GM12872 (cell line): ENCODE measurements around the gene SLC22A5.

Source experiments
- TF ChIP-seq, protein P1 (sequence below): IDR thresholded peaks from 3 replicates; pipeline ENCODE4 v1.5.1; 2011; ENCODE audit warnings: low read depth, mild to moderate bottlenecking, low read length, moderate library complexity; ENCODE audit not compliant: insufficient read depth

SLC22A5 gene

DNA sequence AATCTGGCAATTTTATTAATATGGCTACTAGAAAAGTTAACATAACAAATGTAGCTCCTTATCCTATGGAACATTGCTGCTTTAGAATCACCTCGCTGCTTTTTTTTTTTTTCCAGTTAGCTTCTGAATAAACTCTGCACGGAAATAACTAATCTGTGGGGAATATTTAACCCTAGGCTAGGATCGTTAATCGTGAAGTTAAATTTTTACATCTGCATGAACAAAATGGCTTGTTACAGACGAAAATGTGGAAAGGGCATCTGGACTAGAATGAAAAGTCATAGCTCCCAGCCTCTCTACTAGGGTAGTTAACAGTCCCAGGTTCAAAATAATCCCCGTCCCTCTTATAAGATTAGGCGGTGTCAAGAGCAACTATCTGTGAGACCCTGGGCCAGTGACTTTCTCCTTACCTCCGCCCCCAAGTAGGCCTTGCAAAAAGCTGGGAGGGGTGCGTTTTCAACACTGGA, 470 bp upstream of the SLC22A5 start:
- TF ChIP-seq, protein P1, sequence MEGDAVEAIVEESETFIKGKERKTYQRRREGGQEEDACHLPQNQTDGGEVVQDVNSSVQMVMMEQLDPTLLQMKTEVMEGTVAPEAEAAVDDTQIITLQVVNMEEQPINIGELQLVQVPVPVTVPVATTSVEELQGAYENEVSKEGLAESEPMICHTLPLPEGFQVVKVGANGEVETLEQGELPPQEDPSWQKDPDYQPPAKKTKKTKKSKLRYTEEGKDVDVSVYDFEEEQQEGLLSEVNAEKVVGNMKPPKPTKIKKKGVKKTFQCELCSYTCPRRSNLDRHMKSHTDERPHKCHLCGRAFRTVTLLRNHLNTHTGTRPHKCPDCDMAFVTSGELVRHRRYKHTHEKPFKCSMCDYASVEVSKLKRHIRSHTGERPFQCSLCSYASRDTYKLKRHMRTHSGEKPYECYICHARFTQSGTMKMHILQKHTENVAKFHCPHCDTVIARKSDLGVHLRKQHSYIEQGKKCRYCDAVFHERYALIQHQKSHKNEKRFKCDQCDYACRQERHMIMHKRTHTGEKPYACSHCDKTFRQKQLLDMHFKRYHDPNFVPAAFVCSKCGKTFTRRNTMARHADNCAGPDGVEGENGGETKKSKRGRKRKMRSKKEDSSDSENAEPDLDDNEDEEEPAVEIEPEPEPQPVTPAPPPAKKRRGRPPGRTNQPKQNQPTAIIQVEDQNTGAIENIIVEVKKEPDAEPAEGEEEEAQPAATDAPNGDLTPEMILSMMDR, result no peak

DNA sequence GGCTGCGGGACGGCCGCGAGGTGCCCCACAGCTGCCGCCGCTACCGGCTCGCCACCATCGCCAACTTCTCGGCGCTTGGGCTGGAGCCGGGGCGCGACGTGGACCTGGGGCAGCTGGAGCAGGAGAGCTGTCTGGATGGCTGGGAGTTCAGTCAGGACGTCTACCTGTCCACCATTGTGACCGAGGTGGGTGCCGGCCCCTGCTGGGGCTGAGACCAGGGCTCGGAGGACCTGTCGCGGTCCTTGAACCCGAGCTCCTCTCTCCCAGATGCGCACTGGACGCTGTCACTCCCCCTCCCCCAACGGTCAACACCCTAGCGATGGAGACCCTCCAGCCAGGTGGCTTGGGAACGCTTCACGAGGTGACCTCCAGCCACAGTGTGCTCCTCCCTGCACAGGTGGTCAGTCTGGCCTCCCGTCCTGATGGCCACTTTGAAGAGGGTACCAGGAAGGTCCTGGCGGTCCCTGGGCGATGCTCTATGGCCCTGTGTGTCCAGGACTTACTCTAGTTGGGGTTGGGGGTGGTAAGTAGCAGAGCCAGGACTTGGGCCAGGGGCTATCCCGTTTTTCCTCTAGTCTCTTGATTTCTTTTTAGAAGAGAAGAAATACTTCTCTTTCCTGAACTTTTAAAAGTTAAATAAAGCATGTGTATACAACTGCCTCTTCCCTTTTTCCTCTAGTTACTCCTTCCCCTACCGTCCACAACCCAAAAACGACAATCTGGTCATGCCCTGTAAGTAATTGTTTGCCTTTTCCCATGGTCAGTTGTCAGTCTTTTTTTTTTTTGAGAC, 866 bp downstream of the SLC22A5 start:
- TF ChIP-seq, protein P1, result no peak

DNA sequence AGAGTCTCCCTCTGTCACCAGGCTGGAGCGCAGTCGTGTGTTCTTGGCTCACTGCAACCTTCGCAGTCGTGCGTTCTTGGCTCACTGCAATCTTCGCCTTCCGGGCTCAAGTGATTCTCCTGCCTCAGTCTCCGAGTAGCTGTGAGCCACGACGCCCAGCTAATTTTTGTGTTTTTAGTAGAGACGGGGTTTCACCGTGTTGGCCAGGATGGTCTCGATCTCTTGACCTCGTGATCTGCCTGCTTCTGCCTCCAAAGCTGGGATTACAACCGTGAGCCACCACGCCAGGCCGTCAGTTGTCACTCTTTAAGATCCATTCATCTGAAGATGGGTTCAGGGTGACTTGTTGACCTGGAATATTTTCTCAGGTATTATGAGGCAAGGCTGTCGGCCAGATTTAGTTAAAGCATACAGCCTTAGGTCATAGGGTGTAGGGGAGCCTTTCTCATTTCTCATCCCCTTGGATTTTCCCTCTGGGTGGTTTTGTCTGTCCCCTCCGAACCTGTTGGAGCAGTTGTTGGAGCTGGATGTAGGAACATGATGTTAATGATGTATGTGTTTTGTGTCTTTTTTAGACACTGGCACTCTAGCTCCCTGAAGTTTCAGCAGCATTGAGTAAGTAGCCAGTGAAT, 1.6 kb downstream of the SLC22A5 start:
- TF ChIP-seq, protein P1, result no peak

DNA sequence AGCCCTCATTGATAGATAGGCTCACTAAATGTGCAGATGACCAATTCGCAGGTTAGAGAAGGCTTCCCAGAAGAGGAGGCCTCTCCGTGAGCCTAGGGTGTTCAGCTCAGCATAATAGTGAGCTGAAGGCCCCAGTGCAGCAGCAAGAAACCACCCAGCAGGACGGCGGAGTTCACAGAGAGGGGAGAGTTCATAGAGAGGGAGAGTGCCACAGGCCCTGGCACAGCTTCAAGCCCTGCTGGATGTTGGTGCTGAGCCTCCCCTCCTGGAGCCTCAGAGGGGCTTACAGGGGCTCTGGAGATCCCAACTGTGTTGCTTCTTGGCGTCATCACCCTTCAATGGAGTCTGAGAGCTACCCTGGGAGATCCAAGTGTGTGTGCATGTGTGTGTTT, 2.1 kb downstream of the SLC22A5 start:
- TF ChIP-seq, protein P1, result no peak

DNA sequence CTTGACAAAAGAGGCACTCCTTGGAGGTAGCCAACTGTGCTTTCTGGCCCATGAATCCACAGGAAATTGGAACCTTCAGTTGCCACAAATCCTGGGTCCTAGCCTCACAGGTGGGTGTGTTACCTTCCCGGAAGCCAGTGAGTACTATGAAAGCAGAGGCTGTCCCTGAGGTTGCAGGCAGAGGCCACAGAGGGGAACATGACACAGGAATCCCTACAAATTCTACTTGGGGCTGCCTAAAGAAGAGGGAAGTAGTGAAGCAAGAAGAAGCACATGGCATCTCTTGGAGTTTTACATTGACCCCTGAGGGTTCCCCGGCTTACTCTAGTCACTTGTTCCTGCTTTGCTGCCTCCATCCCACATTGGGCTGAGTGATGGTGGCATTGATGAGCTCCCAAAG, 2.6 kb downstream of the SLC22A5 start:
- TF ChIP-seq, protein P1, result no peak

DNA sequence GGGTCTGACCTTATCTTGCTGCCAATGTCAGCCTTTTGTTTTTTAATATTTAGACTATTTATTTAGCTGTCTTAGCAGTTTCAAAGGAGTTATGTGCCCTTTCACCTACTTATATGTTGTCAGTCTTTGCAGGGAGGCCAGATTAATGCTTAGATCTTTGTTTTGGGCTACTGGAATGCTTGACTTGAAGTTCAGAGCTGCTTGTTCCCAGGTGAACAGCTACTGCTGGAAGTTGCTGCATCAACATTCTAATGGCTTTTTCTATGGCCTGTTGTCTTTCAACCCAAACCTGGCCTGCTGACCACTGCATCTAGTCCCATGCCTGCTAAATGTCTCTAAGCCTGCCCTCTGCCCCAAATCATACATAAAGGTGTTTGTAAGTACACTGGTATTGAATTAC, 3.0 kb downstream of the SLC22A5 start:
- TF ChIP-seq, protein P1, result no peak

DNA sequence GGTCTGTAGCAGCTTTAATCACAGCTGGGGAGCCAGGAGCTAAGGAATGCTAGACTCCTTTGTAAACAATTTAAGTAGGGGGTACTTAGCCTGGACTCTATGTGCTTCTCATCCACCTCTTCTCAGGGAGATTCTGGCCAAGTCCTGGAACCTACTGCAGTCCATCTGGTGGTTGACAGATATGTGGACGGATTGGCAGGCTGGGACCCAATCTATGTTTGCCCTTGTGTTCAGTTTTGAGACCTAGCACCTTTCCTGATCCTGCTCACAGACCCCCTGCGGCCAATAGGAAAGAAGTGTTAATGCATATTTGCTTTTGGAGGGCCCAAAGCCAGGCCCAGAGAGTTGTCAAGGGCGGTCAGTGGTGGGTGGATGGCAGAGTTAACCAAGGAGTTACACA, 6.4 kb downstream of the SLC22A5 start:
- TF ChIP-seq, protein P1, result no peak
